Measurements from ENCODE around the gene TMEM221. TPM values are rescaled to one million over a fixed set of nuclear protein-coding genes. Genes with fewer than 3 reads are reported as not detected.

TMEM221 gene
- polyA plus RNA-seq, 1 donor from 2014 or later: not detected

DNA sequence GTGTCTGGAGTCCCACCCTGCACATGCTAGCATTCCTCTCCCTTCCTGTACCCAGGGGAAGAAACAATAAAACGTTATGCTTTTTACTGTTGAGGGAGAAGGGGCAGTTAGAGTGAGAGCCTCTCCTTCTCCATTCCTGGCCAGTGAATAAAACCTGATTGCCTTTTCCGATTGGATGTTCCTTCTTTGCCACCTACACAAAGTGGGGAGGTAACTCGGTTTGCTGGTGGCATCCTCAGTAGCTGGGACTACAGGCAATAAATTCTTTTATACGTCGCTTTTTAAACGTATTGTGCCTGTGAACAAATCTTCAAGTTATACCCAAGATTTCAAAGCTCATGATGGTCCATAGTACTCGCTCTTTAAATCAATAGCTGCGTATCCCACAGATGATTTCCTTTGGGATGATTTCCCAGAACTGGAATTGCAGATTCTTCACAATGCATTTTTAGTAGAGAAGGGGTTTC lies 29.3 kb downstream of the TMEM221 start:
- peak overlapping the region; percentile 56 for H3K9ac ChIP-seq (ENCODE audit: low read length)
- H3K79me2 ChIP-seq (replicated peaks; ENCODE audit: insufficient read depth, low read length): no peaks in the 10 kb centered on the region
- no peaks in the 10 kb centered on the region for H3K9me3 ChIP-seq (ENCODE audit: low read length)
- H3K27me3 ChIP-seq (ENCODE audit: insufficient read depth, low read depth, low read length): no peaks in the 10 kb centered on the region
- H3K9me2 ChIP-seq (ENCODE audit: insufficient read depth, low read length): no peaks in the 10 kb centered on the region
- peak overlapping the region; percentile 78 for H2AFZ ChIP-seq (ENCODE audit: low read depth, low read length)
- TF ChIP-seq POLR2AphosphoS5 (IDR thresholded peaks at IDR 0.05) (no peak), EZH2 (IDR thresholded peaks at IDR 0.05; ENCODE audit: borderline replicate concordance, insufficient read depth, low read length, poor library complexity, severe bottlenecking) (no peak), RAD21 (conservative IDR thresholded peaks at IDR 0.05) (no peak), TAF1 (IDR thresholded peaks at IDR 0.05; ENCODE audit: low read depth) (no peak), SMC3 (conservative IDR thresholded peaks at IDR 0.05; ENCODE audit: poor library complexity) (no peak), MXI1 (conservative IDR thresholded peaks at IDR 0.05; ENCODE audit: poor library complexity, severe bottlenecking) (no peak), EP300 (conservative IDR thresholded peaks at IDR 0.05; ENCODE audit: poor library complexity, severe bottlenecking) (no peak)
- TF ChIP-seq, protein P1, sequence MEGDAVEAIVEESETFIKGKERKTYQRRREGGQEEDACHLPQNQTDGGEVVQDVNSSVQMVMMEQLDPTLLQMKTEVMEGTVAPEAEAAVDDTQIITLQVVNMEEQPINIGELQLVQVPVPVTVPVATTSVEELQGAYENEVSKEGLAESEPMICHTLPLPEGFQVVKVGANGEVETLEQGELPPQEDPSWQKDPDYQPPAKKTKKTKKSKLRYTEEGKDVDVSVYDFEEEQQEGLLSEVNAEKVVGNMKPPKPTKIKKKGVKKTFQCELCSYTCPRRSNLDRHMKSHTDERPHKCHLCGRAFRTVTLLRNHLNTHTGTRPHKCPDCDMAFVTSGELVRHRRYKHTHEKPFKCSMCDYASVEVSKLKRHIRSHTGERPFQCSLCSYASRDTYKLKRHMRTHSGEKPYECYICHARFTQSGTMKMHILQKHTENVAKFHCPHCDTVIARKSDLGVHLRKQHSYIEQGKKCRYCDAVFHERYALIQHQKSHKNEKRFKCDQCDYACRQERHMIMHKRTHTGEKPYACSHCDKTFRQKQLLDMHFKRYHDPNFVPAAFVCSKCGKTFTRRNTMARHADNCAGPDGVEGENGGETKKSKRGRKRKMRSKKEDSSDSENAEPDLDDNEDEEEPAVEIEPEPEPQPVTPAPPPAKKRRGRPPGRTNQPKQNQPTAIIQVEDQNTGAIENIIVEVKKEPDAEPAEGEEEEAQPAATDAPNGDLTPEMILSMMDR (IDR thresholded peaks at IDR 0.05; ENCODE audit: poor library complexity, severe bottlenecking): no peak
- TF ChIP-seq, protein P2, sequence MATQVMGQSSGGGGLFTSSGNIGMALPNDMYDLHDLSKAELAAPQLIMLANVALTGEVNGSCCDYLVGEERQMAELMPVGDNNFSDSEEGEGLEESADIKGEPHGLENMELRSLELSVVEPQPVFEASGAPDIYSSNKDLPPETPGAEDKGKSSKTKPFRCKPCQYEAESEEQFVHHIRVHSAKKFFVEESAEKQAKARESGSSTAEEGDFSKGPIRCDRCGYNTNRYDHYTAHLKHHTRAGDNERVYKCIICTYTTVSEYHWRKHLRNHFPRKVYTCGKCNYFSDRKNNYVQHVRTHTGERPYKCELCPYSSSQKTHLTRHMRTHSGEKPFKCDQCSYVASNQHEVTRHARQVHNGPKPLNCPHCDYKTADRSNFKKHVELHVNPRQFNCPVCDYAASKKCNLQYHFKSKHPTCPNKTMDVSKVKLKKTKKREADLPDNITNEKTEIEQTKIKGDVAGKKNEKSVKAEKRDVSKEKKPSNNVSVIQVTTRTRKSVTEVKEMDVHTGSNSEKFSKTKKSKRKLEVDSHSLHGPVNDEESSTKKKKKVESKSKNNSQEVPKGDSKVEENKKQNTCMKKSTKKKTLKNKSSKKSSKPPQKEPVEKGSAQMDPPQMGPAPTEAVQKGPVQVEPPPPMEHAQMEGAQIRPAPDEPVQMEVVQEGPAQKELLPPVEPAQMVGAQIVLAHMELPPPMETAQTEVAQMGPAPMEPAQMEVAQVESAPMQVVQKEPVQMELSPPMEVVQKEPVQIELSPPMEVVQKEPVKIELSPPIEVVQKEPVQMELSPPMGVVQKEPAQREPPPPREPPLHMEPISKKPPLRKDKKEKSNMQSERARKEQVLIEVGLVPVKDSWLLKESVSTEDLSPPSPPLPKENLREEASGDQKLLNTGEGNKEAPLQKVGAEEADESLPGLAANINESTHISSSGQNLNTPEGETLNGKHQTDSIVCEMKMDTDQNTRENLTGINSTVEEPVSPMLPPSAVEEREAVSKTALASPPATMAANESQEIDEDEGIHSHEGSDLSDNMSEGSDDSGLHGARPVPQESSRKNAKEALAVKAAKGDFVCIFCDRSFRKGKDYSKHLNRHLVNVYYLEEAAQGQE (IDR thresholded peaks at IDR 0.05; ENCODE audit: borderline replicate concordance): no peak
- peak overlapping the region; percentile 78 for H3K27ac ChIP-seq (ENCODE audit: low read length)
- no peaks in the 10 kb centered on the region for H4K20me1 ChIP-seq (ENCODE audit: insufficient read depth)
- no peaks in the 10 kb centered on the region for H3K36me3 ChIP-seq (ENCODE audit: insufficient read depth, low read length)
- H3K4me2 ChIP-seq (ENCODE audit: low read length): peak overlapping the region; percentile 27
- H3F3A ChIP-seq (ENCODE audit: insufficient read depth, low read length, poor library complexity, severe bottlenecking): peaks cover 3% of the 10 kb centered on the region
- peak overlapping the region; percentile 92 for H3K4me3 ChIP-seq (ENCODE audit: low read length)

DNA sequence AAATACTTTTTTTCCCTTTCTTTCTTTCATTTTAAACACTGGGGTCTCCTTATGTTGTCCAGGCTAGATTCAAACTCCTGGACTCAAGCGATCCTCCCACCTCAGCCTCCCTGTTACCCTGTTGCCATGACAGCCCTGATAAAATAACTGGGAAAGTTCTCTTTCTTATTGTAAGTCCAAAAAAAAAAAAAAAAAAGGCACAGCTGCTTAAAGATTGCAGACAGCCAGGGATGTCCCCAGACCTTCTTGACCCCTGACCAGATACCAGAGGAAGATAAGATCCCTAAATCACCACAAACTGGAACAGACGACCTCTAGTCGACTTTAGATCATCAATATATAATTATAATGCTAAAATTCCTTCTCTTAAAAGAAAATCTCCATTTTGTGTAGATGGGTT lies 29.8 kb downstream of the TMEM221 start:
- H3F3A ChIP-seq (ENCODE audit: insufficient read depth, low read length, poor library complexity, severe bottlenecking): peaks cover 3% of the 10 kb centered on the region
- H3K79me2 ChIP-seq (replicated peaks; ENCODE audit: insufficient read depth, low read length): no peaks in the 10 kb centered on the region
- H3K9ac ChIP-seq (ENCODE audit: low read length): no peak overlapping the region
- no peaks in the 10 kb centered on the region for H4K20me1 ChIP-seq (ENCODE audit: insufficient read depth)
- H3K36me3 ChIP-seq (ENCODE audit: insufficient read depth, low read length): no peaks in the 10 kb centered on the region
- H3K9me2 ChIP-seq (ENCODE audit: insufficient read depth, low read length): no peaks in the 10 kb centered on the region
- H3K4me2 ChIP-seq (ENCODE audit: low read length): peak overlapping the region; percentile 27
- H3K27me3 ChIP-seq (ENCODE audit: insufficient read depth, low read depth, low read length): no peaks in the 10 kb centered on the region
- H2AFZ ChIP-seq (ENCODE audit: low read depth, low read length): no peak overlapping the region
- no peak overlapping the region for H3K27ac ChIP-seq (ENCODE audit: low read length)
- H3K4me3 ChIP-seq (ENCODE audit: low read length): peak overlapping the region; percentile 92
- no peaks in the 10 kb centered on the region for H3K9me3 ChIP-seq (ENCODE audit: low read length)
- TF ChIP-seq, protein P1 (IDR thresholded peaks at IDR 0.05; ENCODE audit: poor library complexity, severe bottlenecking): no peak
- no peak for TF ChIP-seq MXI1 (conservative IDR thresholded peaks at IDR 0.05; ENCODE audit: poor library complexity, severe bottlenecking)
- no peak for TF ChIP-seq SMC3 (conservative IDR thresholded peaks at IDR 0.05; ENCODE audit: poor library complexity)
- no peak for TF ChIP-seq TAF1 (IDR thresholded peaks at IDR 0.05; ENCODE audit: low read depth)
